ENCODE data around the gene VAV3. TPM values are rescaled to one million over a fixed set of nuclear protein-coding genes. Genes with fewer than 3 reads are reported as not detected.

The VAV3 gene
- total RNA-seq, 1 donor from 2014 or later: 57.5 TPM

DNA sequence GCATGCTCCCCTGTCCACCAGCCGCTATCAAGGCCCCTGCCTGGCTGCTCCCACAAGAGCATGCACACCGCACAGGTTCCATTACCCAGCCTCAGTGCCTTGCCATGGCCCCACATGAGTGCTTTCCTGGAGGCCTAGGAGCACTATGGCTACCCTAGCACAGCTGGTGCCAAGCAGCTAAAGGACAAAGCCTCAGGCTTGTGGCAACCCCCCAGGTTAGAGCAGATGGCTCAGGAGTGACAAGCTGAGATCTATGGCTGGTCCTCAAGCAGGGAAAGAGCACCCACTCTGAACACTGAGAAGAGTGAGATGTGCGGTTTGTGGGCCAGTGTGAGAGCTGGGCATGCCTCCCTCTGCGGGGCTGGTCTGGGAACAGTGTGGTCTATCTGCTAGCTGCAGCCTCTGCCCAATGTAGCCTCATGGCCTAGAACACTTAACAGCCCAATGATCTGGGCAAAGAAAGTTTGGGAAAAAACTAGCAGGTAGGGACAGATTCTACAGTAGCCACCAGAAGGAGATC is 129.8 kb downstream of the VAV3 start:
- DNase-seq (ENCODE audit: low spot score): no peak

- DNase-seq (ENCODE audit: low spot score): no peak
Observed at GRCh38 chr1:107833061-107833460, 131.9 kb downstream of the VAV3 start.

DNA sequence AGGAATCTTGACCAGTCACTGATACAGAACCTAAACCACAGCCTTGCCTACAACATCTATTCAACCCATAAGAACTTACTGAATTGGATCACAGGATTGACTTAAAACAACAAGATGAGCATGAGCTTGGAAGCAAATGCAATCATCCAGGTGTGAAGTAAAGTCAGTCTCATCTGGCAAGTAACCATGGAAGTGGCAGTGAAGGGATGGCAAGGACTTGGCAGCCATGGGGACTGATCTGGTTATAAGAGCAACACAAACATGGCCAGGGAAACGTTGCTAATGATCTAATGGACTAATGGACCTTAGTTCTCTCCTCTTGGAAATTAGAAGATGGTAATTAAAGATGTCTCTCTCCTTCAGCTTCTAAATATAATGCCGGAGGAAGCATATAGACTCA is 133.1 kb downstream of the VAV3 start:
- DNase-seq (ENCODE audit: low spot score): no peak

- no peak for DNase-seq (ENCODE audit: low spot score)
Observed at GRCh38 chr1:107830526-107830925, 134.5 kb downstream of the VAV3 start.

GRCh38 chr1:107830075-107830474 is 134.9 kb downstream of the VAV3 start:
- no peak for DNase-seq (ENCODE audit: low spot score)

- DNase-seq (ENCODE audit: low spot score): no peak
Observed at GRCh38 chr1:107829036-107829770, 135.8 kb downstream of the VAV3 start.

GRCh38 chr1:107824946-107825345 is 140.0 kb downstream of the VAV3 start:
- DNase-seq (ENCODE audit: low spot score): no peak

GRCh38 chr1:107821340-107821739 is 143.6 kb downstream of the VAV3 start:
- no peak for DNase-seq (ENCODE audit: low spot score)

GRCh38 chr1:107820801-107821200 is 144.2 kb downstream of the VAV3 start:
- DNase-seq (ENCODE audit: low spot score): no peak

DNA sequence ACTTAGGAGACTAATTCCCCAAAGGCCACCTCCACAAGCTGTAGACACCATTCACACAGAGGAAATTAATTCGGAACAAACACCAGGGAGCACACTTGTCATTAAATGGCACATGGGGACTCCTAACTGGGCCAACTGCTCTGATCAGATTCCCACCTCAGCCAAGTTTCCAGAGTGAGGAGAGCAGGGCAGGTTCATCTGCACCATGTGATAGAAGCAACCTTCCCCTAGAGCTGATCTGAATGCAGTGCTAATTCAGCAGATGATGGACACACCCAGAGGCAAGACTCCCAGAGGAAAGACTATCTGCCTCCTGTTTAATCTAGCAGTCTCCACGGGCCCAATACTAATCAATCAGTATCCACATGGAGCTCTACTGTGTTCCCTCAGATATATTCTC is 147.0 kb downstream of the VAV3 start:
- DNase-seq (ENCODE audit: low spot score): no peak

- no peak for DNase-seq (ENCODE audit: low spot score)
Observed at GRCh38 chr1:107817206-107817605, 147.8 kb downstream of the VAV3 start.

- DNase-seq (ENCODE audit: low spot score): no peak
Observed at GRCh38 chr1:107810291-107810951, 154.6 kb downstream of the VAV3 start.

DNA sequence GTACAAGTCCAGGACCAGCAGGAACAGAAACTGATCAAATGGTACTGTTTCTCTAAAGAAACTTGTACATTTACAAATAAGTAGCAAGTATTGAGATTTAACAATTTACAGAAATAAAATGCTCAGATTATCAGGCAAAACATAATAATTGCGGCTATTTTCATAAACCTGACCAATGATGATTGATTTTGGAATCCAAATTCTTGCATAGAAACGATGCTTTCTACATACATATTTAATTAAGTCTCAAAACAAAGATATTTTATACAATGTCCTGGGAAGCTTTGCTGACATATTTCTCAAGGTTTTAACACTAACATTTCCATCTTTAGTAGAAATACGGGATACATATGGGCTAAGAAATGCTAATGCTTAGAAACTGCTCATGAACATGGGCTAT is 157.1 kb downstream of the VAV3 start:
- DNase-seq (ENCODE audit: low spot score): no peak

GRCh38 chr1:107807405-107807804 is 157.6 kb downstream of the VAV3 start:
- no peak for DNase-seq (ENCODE audit: low spot score)

GRCh38 chr1:107806902-107807301 is 158.1 kb downstream of the VAV3 start:
- no peak for DNase-seq (ENCODE audit: low spot score)

DNA sequence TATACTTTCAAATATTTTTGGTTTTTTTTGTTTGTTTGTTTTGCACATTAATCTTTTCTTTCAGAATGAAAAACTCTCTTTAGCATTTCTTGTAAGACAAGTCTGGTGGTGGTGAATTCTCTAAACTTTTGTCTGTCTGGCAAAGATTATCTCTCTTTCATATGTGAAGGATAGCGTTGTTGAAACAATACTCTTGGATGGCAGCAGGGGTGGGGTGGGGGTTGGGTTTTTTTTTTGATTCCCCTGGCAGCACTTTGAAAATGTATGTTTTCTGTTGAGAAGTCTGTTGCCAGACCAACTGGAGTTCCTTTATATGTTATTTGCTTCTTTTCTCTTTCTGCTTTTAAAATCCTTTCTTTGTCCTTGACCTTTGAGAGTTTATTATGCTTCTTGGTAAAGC is 160.2 kb downstream of the VAV3 start:
- DNase-seq (ENCODE audit: low spot score): no peak

DNA sequence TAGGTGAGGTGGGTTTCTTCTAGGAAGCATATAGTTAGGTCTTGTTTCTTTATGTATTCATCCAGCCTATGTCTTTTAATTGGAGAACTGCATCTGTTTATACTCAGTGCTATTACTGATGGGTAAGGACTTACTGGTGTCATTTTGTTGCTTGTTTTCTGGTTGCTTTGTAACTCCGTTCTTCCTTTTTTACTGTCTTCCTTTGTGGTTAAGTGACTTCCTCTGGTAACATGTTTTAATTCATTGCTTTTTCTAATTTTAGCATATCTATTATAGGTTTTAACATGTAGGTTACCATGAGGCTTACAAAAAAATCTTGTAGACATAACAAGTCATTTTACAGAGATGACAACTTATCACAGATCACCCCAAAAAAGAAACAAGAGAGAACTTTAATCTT is 160.8 kb downstream of the VAV3 start:
- no peak for DNase-seq (ENCODE audit: low spot score)

DNA sequence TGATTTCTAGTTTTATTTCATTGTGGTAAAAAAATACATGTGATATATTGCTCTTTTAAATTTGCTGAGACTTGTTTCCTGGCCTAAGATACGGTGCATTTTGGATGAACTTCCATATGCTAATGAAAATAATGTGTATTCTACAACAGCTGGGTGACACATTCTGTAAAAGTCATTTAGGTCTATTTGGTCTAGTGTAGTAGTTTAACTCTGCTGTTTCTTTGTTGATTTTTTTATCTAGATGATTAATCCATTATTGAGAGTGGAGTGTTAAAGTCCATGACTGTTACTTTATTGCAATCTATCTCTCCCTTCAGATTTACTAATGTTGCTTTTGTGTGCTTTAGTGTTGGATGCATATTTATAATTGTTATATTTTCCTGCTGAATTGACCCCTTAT is 161.4 kb downstream of the VAV3 start:
- DNase-seq (ENCODE audit: low spot score): no peak

DNA sequence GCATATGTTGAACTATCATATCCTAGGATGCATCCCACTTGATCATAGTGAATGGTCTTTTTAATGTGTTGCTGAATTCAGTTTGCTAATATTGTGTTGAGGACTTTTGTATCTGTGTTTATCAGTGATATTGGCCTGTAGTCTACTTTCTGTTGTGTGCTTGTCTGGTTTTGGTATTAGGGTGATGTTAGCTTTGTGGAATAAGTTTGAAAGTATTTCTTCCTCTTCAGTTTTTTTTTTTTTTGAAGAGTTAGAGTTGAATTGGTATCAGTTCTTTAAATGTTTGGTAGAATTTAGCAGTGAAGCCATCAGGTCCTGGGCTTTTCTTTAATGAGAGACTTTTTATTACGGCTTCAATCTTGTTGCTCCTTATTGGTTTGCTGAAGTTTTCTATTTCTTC is 162.3 kb downstream of the VAV3 start:
- no peak for DNase-seq (ENCODE audit: low spot score)

DNA sequence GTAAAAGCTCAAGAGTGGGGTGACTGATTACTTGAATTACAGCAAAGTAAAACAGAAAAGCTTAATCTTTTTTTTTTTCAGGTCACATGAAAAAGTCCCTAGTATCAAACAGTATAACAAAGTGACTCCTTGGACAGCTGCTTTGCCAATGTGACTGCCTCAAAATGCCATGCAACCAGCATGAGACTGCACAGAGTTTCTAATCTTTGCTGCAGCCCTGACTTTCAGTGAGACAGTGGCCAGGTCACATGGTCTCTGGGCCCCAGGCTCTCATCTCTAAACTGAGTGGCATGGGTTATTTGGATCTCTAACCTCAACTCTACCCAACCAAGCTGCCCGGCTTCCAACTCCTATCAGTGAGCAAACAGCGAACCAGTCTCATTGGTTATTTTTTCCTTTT is 169.0 kb downstream of the VAV3 start:
- no peak for DNase-seq (ENCODE audit: low spot score)

GRCh38 chr1:107795441-107795840 is 169.5 kb downstream of the VAV3 start:
- no peak for DNase-seq (ENCODE audit: low spot score)

- no peak for DNase-seq (ENCODE audit: low spot score)
Observed at GRCh38 chr1:107794571-107794970, 170.4 kb downstream of the VAV3 start.

GRCh38 chr1:107793896-107794453 is 171.0 kb downstream of the VAV3 start:
- no peak for DNase-seq (ENCODE audit: low spot score)
